Subcutaneous abdominal adipose tissue (tissue), 5 donors: ENCODE data around the gene GPR179.
"Not testable (repeated sequence)": the region's sequence is repeated elsewhere in the genome, so short reads cannot be mapped to it uniquely, and the experiment has no call there.

ENCODE experiments used
- H3K27ac ChIP-seq: one replicate; pipeline ENCODE4 v1.7.0; 2013; ENCODE audit warnings: low read depth, mild to moderate bottlenecking, inconsistent platforms, low read length, moderate library complexity
- H3K27me3 ChIP-seq, 5 donors: one replicate each; pipeline ENCODE4 v1.7.0; 2013; ENCODE audit warnings: low read length in 5 of 5, inconsistent platforms in 1 of 5; ENCODE audit not compliant: control insufficient read depth in 5 of 5, insufficient read depth in 4 of 5
- H3K36me3 ChIP-seq, 5 donors: one replicate each; pipeline ENCODE4 v1.7.0; 2013; ENCODE audit warnings: low read length in 5 of 5; ENCODE audit not compliant: control insufficient read depth in 5 of 5, insufficient read depth in 5 of 5
- H3K4me1 ChIP-seq, 5 donors: one replicate each; pipeline ENCODE4 v1.7.0; 2013; ENCODE audit warnings: low read length in 5 of 5, mild to moderate bottlenecking in 3 of 5, moderate library complexity in 1 of 5; ENCODE audit not compliant: control insufficient read depth in 5 of 5, insufficient read depth in 5 of 5
- H3K4me3 ChIP-seq, 5 donors: one replicate each; pipeline ENCODE4 v1.7.0; 2013; ENCODE audit warnings: low read length in 5 of 5, low read depth in 1 of 5
- H3K9ac ChIP-seq, 5 donors: one replicate each; pipeline ENCODE4 v1.7.0; 2013; ENCODE audit warnings: low read length in 5 of 5, mild to moderate bottlenecking in 4 of 5, moderate library complexity in 3 of 5
- H3K9me3 ChIP-seq, 5 donors: one replicate each; pipeline ENCODE4 v1.7.0; 2013; ENCODE audit warnings: low read length in 5 of 5; ENCODE audit not compliant: control insufficient read depth in 5 of 5
- donor health status: healthy.
- donor health status: healthy.
- donor health status: healthy.
- donor health status: healthy.
- donor health status: healthy.

GPR179 gene

GRCh38 chr17:38288217-38288827, 55.4 kb downstream of the GPR179 start:
- not testable (repeated sequence) for H3K27me3 ChIP-seq, H3K36me3 ChIP-seq, H3K4me3 ChIP-seq, H3K9me3 ChIP-seq, H3K9ac ChIP-seq, H3K27ac ChIP-seq, H3K4me1 ChIP-seq

- H3K4me3 ChIP-seq, H3K27me3 ChIP-seq, H3K9ac ChIP-seq, H3K36me3 ChIP-seq, H3K27ac ChIP-seq, H3K4me1 ChIP-seq, H3K9me3 ChIP-seq: not testable (repeated sequence)
Observed at GRCh38 chr17:38286501-38287091, 57.2 kb downstream of the GPR179 start.

- H3K27ac ChIP-seq, H3K9ac ChIP-seq: not testable (repeated sequence)
Observed at GRCh38 chr17:38285994-38286393, 57.8 kb downstream of the GPR179 start.

More at GRCh38 chr17:38285994-38286393, 57.8 kb downstream of the GPR179 start:
- not testable (repeated sequence) for H3K27me3 ChIP-seq, H3K9me3 ChIP-seq, H3K4me3 ChIP-seq, H3K36me3 ChIP-seq, H3K4me1 ChIP-seq
